Measurements from ENCODE around the gene DOCK11.

Gene DOCK11

DNA sequence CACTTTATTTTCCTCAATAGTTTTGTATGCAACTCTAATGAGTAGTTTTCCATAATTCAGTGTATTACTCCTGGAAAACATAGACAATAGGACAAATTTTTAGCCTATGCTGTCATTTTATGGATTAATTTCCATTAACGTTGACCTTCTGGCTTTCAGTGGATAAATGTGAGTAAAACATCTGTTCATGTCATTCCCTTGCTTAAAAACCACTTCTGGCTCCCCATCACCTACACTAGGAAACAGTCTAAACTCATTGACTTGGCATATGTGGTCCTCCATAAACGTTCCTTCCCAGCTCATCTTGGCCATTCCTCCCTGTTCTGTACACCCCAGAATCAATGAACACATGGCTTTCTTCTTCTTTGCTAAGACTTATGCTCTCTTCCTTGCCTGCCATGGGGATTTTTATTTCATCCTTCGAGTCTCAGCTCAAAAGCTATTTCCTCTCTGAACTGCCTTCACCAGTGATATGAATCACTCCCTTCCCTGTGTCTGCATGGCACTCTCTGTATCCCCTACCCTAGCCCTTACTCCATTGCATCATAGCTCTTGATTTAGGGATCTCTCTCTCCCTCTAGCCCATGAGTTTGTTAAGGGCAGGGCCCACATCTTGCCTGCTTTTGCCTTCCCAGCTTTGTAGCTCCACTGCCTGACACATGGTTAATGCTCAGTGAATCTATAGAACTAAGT lies 34.8 kb downstream of the DOCK11 start:
- Histone ChIP-seq H3K79me2 (no peaks in the 10 kb centered on the region), H3K4me2 (ENCODE audit: low read length) (no peak overlapping the region), H3K4me1 (no peaks in the 10 kb centered on the region), H3K9ac (no peak overlapping the region), H3K27me3 (ENCODE audit: control insufficient read depth, insufficient read depth, low read length) (no peaks in the 10 kb centered on the region), H3K27ac (no peak overlapping the region), H3K9me3 (ENCODE audit: control insufficient read depth, low read length) (no peaks in the 10 kb centered on the region), H3K4me3 (ENCODE audit: low read depth, low read length) (no peak overlapping the region), H3K36me3 (ENCODE audit: control insufficient read depth, insufficient read depth, low read length) (no peaks in the 10 kb centered on the region), H2AFZ (no peak overlapping the region)
- TF ChIP-seq, protein P1, sequence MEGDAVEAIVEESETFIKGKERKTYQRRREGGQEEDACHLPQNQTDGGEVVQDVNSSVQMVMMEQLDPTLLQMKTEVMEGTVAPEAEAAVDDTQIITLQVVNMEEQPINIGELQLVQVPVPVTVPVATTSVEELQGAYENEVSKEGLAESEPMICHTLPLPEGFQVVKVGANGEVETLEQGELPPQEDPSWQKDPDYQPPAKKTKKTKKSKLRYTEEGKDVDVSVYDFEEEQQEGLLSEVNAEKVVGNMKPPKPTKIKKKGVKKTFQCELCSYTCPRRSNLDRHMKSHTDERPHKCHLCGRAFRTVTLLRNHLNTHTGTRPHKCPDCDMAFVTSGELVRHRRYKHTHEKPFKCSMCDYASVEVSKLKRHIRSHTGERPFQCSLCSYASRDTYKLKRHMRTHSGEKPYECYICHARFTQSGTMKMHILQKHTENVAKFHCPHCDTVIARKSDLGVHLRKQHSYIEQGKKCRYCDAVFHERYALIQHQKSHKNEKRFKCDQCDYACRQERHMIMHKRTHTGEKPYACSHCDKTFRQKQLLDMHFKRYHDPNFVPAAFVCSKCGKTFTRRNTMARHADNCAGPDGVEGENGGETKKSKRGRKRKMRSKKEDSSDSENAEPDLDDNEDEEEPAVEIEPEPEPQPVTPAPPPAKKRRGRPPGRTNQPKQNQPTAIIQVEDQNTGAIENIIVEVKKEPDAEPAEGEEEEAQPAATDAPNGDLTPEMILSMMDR (IDR thresholded peaks at IDR 0.05), result no peak

DNA sequence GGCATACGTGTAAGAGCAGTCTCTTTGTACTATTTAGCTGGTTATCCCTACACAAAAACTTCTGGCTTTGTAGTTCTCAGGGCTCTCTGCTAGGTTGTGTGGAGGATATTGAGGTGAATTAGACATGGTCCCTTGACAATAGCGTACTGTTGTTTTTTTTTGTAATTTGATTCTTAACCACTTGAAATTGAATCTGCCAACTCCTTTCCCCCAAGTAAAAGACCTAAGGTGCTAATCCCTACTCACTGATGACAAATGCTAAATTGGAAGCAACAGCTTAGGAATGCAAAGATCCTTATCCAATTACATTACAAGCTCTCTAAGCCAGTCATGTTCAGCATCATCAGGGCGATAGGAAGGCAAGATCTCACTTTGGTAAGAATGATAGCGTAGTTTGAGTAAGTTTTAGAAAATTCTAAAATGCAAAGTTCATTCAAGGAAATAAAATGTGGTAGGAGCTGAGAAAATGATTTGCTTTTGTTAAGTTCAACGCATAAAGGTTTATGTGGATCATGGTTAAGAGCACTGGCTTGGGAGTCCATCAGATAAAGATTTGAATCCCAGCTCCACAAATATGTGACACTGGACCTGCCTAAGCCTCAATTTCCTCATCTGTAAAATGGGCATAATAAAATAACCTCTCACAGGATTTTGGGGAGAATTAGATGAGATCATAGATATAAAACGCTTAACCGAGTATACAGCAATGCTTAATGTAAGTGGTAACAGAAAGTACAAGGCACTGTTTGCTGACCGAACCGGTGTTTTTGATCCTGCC lies 39.3 kb downstream of the DOCK11 start:
- H2AFZ ChIP-seq, result no peak overlapping the region
- H3K27me3 ChIP-seq (ENCODE audit: control insufficient read depth, insufficient read depth, low read length), result no peaks in the 10 kb centered on the region
- no peak overlapping the region for H3K4me3 ChIP-seq (ENCODE audit: low read depth, low read length)
- TF ChIP-seq, protein P1 (IDR thresholded peaks at IDR 0.05), result no peak
- no peak overlapping the region for H3K9ac ChIP-seq
- no peaks in the 10 kb centered on the region for H3K79me2 ChIP-seq
- H3K9me3 ChIP-seq (ENCODE audit: control insufficient read depth, low read length), result no peaks in the 10 kb centered on the region
- no peak overlapping the region for H3K4me2 ChIP-seq (ENCODE audit: low read length)
- no peaks in the 10 kb centered on the region for H3K36me3 ChIP-seq (ENCODE audit: control insufficient read depth, insufficient read depth, low read length)
- no peaks in the 10 kb centered on the region for H3K4me1 ChIP-seq
- H3K27ac ChIP-seq, result no peak overlapping the region

DNA sequence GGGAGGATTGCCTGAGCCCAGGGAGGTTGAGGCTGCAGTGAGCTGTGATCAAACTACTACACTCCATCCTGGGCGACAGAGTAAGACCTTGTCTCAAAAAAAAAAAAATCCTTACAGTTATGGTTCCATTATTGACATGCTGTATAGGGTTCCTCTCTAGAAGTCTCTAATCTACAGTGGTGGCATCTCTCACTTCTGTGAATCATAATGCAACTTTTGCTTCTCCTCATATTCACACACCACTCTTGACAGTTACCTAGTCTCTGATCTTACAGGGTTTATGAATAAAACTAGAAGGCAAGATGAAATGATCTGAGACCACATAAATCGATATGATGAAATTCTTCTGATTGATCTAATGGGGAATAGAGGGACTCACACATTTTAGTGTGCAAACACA lies 40.6 kb downstream of the DOCK11 start:
- H3K79me2 ChIP-seq, result no peaks in the 10 kb centered on the region
- H3K4me2 ChIP-seq (ENCODE audit: low read length), result no peak overlapping the region
- H3K4me3 ChIP-seq (ENCODE audit: low read depth, low read length), result no peak overlapping the region
- no peaks in the 10 kb centered on the region for H3K27me3 ChIP-seq (ENCODE audit: control insufficient read depth, insufficient read depth, low read length)
- H3K27ac ChIP-seq, result no peak overlapping the region
- TF ChIP-seq, protein P1 (IDR thresholded peaks at IDR 0.05), result no peak
- no peak overlapping the region for H3K9ac ChIP-seq
- no peaks in the 10 kb centered on the region for H3K4me1 ChIP-seq
- H3K9me3 ChIP-seq (ENCODE audit: control insufficient read depth, low read length), result no peaks in the 10 kb centered on the region
- peak overlapping the region; percentile 46 for H2AFZ ChIP-seq
- H3K36me3 ChIP-seq (ENCODE audit: control insufficient read depth, insufficient read depth, low read length), result no peaks in the 10 kb centered on the region

DNA sequence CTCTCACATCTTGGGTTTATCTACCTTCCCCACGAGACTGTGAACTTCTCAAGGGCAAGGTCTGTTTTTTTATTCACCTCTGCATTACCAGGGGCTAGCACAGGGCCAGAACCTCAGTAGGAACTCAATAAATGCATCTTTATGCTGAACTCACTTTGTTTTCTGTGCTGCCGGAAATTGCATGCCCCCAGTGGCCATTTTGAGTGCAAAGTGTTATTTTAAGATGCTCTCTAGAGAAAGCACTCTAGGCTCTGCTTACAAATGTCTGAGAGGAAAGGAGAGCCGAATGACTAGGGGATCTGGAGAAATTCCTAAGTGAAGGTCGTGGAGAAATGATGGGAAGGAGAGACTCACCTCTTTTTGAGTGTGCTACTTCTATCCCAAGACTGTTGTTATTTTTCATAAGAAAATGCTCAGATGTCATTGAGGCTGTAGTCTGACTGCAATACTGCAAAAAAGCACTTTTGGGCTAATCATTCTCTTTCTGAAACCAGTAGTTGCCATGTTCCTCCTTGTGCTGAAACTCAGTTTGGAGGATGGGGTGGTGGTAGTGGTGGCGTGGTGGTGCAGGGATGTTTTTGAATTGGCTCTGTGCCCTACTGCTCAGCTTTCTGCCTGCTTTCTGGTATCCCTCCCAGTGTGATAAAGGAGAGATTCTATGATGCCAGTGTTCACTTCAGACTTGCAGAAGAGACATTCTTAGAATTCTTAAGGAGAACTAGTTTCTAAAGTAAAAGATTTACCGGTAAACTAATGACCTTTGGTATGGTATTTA lies 41.3 kb downstream of the DOCK11 start:
- H3K9ac ChIP-seq, result no peak overlapping the region

More for the DNA sequence above, 41.3 kb downstream of the DOCK11 start:
- no peak overlapping the region for H3K4me2 ChIP-seq (ENCODE audit: low read length)
- H3K4me1 ChIP-seq, result no peaks in the 10 kb centered on the region
- no peak overlapping the region for H3K27ac ChIP-seq
- H3K36me3 ChIP-seq (ENCODE audit: control insufficient read depth, insufficient read depth, low read length), result no peaks in the 10 kb centered on the region
- H2AFZ ChIP-seq, result peak overlapping the region; percentile 46
- TF ChIP-seq, protein P1 (IDR thresholded peaks at IDR 0.05), result peak; percentile 19
- H3K79me2 ChIP-seq, result no peaks in the 10 kb centered on the region
- no peak overlapping the region for H3K4me3 ChIP-seq (ENCODE audit: low read depth, low read length)
- no peaks in the 10 kb centered on the region for H3K9me3 ChIP-seq (ENCODE audit: control insufficient read depth, low read length)
- H3K27me3 ChIP-seq (ENCODE audit: control insufficient read depth, insufficient read depth, low read length), result no peaks in the 10 kb centered on the region

Measured in parathyroid adenoma (tissue), 2 donors.